ENCODE results near the gene SLC6A6. TPM values are rescaled to one million over a fixed set of nuclear protein-coding genes. Genes with fewer than 3 reads are reported as not detected.

SLC6A6 gene
- 1 to 10 TPM; 4.7 to 7.2 TPM for total RNA-seq
- polyA plus RNA-seq: 1 to 10 TPM in 1 of 2 donors, under 1 TPM in 1; 0.92 to 1.1 TPM

GRCh38 chr3:14402304-14402811 is at the start of gene SLC6A6:
Gene SLC6A6 (plus strand): TSS chr3:14402606. CDS start chr3:14443635, 41,029 bp downstream.
- DNase-seq (ENCODE audit: low spot score): peak; percentile 82
- H3K27ac ChIP-seq (ENCODE audit: low read depth in 1 of 2, low read length in 2 of 2): peak within 1 kb of the TSS; percentile 62 to 81
- no peak for TF ChIP-seq JUND (IDR thresholded peaks at IDR 0.05)
- TF ChIP-seq HNF4G (IDR thresholded peaks at IDR 0.05): no peak
- no peak for TF ChIP-seq GABPA (IDR thresholded peaks at IDR 0.05 in 1 of 2, conservative IDR thresholded peaks at IDR 0.05 in 1 of 2)
- peak; percentile 40 to 46 for TF ChIP-seq RAD21 (IDR thresholded peaks at IDR 0.05)
- TF ChIP-seq REST (IDR thresholded peaks at IDR 0.05): no peak
- no peak for TF ChIP-seq NR2F2 (IDR thresholded peaks at IDR 0.05)
- no peak for TF ChIP-seq HNF4A (conservative IDR thresholded peaks at IDR 0.05)
- TF ChIP-seq MAX (IDR thresholded peaks at IDR 0.05): no peak
- H3K9me3 ChIP-seq (ENCODE audit: control insufficient read depth in 4 of 4, low read length in 3 of 4): no peaks in the 10 kb centered on the region
- WGBS: 2% methylated on average over 59 of the region's 59 CpGs
- peak within 1 kb of the TSS in 1 of 2 donors; percentile 18 for H3K9ac ChIP-seq (ENCODE audit: low read depth in 1 of 2, low read length in 2 of 2)
- peak within 1 kb of the TSS in 2 of 3 donors; percentile 49 to 64 for H3K4me3 ChIP-seq (ENCODE audit: low read depth in 1 of 3, low read length in 3 of 3)
- H3K36me3 ChIP-seq (ENCODE audit: control insufficient read depth in 4 of 4, insufficient read depth in 3 of 4, low read depth in 1 of 4, low read length in 3 of 4): no peaks in the 10 kb centered on the region
- H3K27me3 ChIP-seq (ENCODE audit: control insufficient read depth in 4 of 4, insufficient read depth in 4 of 4, low read length in 3 of 4): peaks cover 0 to 31% (median under 1%) of the 10 kb centered on the region in 4 donors
- H3K4me1 ChIP-seq (ENCODE audit: control insufficient read depth in 4 of 4, insufficient read depth in 4 of 4, low read length in 3 of 4): peaks cover 3 to 26% (median 6%) of the 10 kb centered on the region in 4 donors

GRCh38 chr3:14353502-14353901 is 48.9 kb upstream of the SLC6A6 start:
- H3K4me1 ChIP-seq (ENCODE audit: control insufficient read depth in 4 of 4, insufficient read depth in 4 of 4, low read length in 3 of 4): no peaks in the 10 kb centered on the region
- H3K36me3 ChIP-seq (ENCODE audit: control insufficient read depth in 4 of 4, insufficient read depth in 3 of 4, low read depth in 1 of 4, low read length in 3 of 4): no peaks in the 10 kb centered on the region
- no peak overlapping the region for H3K4me3 ChIP-seq (ENCODE audit: low read depth in 1 of 3, low read length in 3 of 3)
- no peak overlapping the region for H3K9ac ChIP-seq (ENCODE audit: low read depth in 1 of 2, low read length in 2 of 2)
- WGBS: 90% methylated on average over 1 of the region's 1 CpG
- H3K9me3 ChIP-seq (ENCODE audit: control insufficient read depth in 4 of 4, low read length in 3 of 4): no peaks in the 10 kb centered on the region
- no peak for DNase-seq (ENCODE audit: low spot score)
- H3K27ac ChIP-seq (ENCODE audit: low read depth in 1 of 2, low read length in 2 of 2): no peak overlapping the region
- H3K27me3 ChIP-seq (ENCODE audit: control insufficient read depth in 4 of 4, insufficient read depth in 4 of 4, low read length in 3 of 4): peaks cover 0 to 14% (median 4%) of the 10 kb centered on the region in 4 donors
- TF ChIP-seq JUND (IDR thresholded peaks at IDR 0.05): no peak
- no peak for TF ChIP-seq GABPA (IDR thresholded peaks at IDR 0.05 in 1 of 2, conservative IDR thresholded peaks at IDR 0.05 in 1 of 2)
- no peak for TF ChIP-seq HNF4A (conservative IDR thresholded peaks at IDR 0.05)
- TF ChIP-seq SP1 (IDR thresholded peaks at IDR 0.05): no peak

GRCh38 chr3:14357463-14357862 is 44.9 kb upstream of the SLC6A6 start:
- Histone ChIP-seq H3K9ac (ENCODE audit: low read depth in 1 of 2, low read length in 2 of 2) (no peak overlapping the region), H3K4me1 (ENCODE audit: control insufficient read depth in 4 of 4, insufficient read depth in 4 of 4, low read length in 3 of 4) (no peaks in the 10 kb centered on the region), H3K9me3 (ENCODE audit: control insufficient read depth in 4 of 4, low read length in 3 of 4) (no peaks in the 10 kb centered on the region), H3K27ac (ENCODE audit: low read depth in 1 of 2, low read length in 2 of 2) (no peak overlapping the region), H3K27me3 (ENCODE audit: control insufficient read depth in 4 of 4, insufficient read depth in 4 of 4, low read length in 3 of 4) (peaks cover 0 to 2% (median 1%) of the 10 kb centered on the region in 4 donors), H3K36me3 (ENCODE audit: control insufficient read depth in 4 of 4, insufficient read depth in 3 of 4, low read depth in 1 of 4, low read length in 3 of 4) (no peaks in the 10 kb centered on the region), H3K4me3 (ENCODE audit: low read depth in 1 of 3, low read length in 3 of 3) (no peak overlapping the region)
- WGBS: 86% methylated on average over 1 of the region's 1 CpG
- TF ChIP-seq REST (IDR thresholded peaks at IDR 0.05): no peak
- no peak for TF ChIP-seq EGR1 (IDR thresholded peaks at IDR 0.05; ENCODE audit: low read depth in 2 of 2)
- TF ChIP-seq HNF4G (IDR thresholded peaks at IDR 0.05): no peak
- no peak for TF ChIP-seq CTCF (IDR thresholded peaks at IDR 0.05; ENCODE audit: low read depth, low read length, missing input control)
- no peak for TF ChIP-seq MAX (IDR thresholded peaks at IDR 0.05)
- no peak for TF ChIP-seq FOXA2 (IDR thresholded peaks at IDR 0.05)
- no peak for TF ChIP-seq ZBTB33 (IDR thresholded peaks at IDR 0.05)
- TF ChIP-seq HNF4A (conservative IDR thresholded peaks at IDR 0.05): no peak
- no peak for TF ChIP-seq GABPA (IDR thresholded peaks at IDR 0.05 in 1 of 2, conservative IDR thresholded peaks at IDR 0.05 in 1 of 2)
- DNase-seq (ENCODE audit: low spot score): no peak

Measured in liver (tissue), 9 donors.